WERI-Rb-1 (cell line): ENCODE measurements around the gene OSER1.

ENCODE experiments used
- DNase-seq: peaks from one replicate; pipeline ENCODE4 v3.0.0-alpha.2; 2020
- H3K27ac ChIP-seq: fragments of 250-450 bp; sonication (Bioruptor Pico); 2 replicates; pipeline ENCODE4 v1.5.1; 2020; ENCODE audit warnings: mild to moderate bottlenecking, moderate library complexity
- H3K27me3 ChIP-seq: fragments of 250-450 bp; sonication (Bioruptor Pico); 2 replicates; pipeline ENCODE4 v1.5.1; 2021; ENCODE audit warnings: mild to moderate bottlenecking, low read depth, moderate library complexity; ENCODE audit not compliant: insufficient read depth, severe bottlenecking
- H3K36me3 ChIP-seq: fragments of 250-450 bp; sonication (Bioruptor Pico); 2 replicates; pipeline ENCODE4 v1.5.1; 2020; ENCODE audit warnings: mild to moderate bottlenecking, moderate library complexity
- H3K4me3 ChIP-seq: 2 replicates; pipeline ENCODE4 v1.5.1; 2011; ENCODE audit warnings: low read depth, mild to moderate bottlenecking, control low read depth, low read length
- H3K9me3 ChIP-seq: fragments of 250-450 bp; sonication (Bioruptor Pico); 2 replicates; pipeline ENCODE4 v1.5.1; 2021; ENCODE audit warnings: mild to moderate bottlenecking, moderate library complexity; ENCODE audit not compliant: severe bottlenecking
- TF ChIP-seq, protein P1 (sequence below): IDR thresholded peaks from 2 replicates; pipeline ENCODE4 v1.5.1; 2011; ENCODE audit warnings: low read depth, mild to moderate bottlenecking, control low read depth, inconsistent platforms, low read length

The OSER1 gene

DNA sequence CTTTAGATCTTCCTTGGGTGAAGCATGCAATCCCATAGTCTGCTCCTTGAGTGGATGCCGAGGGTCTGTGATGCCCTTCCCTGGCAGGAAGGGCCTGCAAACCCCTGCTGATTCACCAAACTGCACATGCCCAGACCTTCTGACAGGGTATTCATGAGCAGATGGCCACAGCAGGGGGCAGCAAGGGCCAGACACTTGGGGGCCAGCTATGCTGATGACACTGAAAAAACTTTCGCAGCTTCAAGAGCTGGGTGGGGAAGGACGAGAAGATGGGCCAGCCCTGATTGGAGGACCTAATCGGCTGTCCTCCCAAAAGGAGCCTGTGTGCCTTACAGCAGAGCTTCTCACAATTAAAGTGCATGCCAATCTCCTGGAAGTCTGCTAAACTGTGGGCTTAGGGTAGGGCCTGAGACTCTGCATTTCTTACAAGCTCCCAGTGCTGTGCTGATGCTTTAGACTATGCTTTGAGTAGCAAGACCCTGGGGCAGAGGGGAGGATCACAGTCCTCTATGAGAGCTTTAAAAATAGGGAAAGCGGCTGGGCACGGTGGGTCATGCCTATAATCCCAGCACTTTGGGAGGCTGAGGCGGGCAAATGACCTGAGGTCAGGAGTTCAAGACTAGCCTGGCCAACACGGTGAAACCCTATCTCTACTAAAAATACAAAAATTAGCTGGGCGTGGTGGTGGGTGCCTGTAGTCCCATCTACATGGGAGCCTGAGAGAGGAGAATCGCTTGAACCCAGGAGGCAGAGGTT, 21.3 kb upstream of the OSER1 start:
- DNase-seq = peak; percentile 83
- H3K4me3 ChIP-seq = no peak overlapping the region
- H3K36me3 ChIP-seq = no peaks in the 10 kb centered on the region
- no peaks in the 10 kb centered on the region for H3K9me3 ChIP-seq
- peak overlapping the region; percentile 27 for H3K27ac ChIP-seq
- TF ChIP-seq, protein P1, sequence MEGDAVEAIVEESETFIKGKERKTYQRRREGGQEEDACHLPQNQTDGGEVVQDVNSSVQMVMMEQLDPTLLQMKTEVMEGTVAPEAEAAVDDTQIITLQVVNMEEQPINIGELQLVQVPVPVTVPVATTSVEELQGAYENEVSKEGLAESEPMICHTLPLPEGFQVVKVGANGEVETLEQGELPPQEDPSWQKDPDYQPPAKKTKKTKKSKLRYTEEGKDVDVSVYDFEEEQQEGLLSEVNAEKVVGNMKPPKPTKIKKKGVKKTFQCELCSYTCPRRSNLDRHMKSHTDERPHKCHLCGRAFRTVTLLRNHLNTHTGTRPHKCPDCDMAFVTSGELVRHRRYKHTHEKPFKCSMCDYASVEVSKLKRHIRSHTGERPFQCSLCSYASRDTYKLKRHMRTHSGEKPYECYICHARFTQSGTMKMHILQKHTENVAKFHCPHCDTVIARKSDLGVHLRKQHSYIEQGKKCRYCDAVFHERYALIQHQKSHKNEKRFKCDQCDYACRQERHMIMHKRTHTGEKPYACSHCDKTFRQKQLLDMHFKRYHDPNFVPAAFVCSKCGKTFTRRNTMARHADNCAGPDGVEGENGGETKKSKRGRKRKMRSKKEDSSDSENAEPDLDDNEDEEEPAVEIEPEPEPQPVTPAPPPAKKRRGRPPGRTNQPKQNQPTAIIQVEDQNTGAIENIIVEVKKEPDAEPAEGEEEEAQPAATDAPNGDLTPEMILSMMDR = peak; percentile 25; the same call in 1 of the 2 replicates
- H3K27me3 ChIP-seq = no peaks in the 10 kb centered on the region

DNA sequence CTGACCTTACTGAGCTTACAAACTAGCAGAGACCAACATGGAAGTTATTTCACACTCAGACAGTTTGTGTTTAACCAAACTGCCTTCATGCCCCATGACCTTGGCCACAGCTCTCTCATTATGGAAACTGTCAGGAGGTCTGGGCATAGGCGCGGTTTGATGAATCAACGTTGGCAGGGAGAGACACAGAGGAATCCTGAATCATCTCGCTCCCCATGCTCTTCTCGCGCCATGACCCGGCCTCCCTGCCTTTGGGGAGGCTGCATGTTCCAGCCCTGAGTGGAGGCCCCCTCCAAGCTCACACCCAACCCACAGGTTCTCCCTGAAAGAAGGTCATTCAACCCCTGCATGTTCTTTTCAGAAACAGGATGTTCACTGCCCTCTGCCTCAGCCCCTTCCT, 20.6 kb upstream of the OSER1 start:
- no peaks in the 10 kb centered on the region for H3K27me3 ChIP-seq
- TF ChIP-seq, protein P1 = no peak
- peak overlapping the region; percentile 27 for H3K27ac ChIP-seq
- DNase-seq = no peak
- no peak overlapping the region for H3K4me3 ChIP-seq
- H3K9me3 ChIP-seq = no peaks in the 10 kb centered on the region
- no peaks in the 10 kb centered on the region for H3K36me3 ChIP-seq

DNA sequence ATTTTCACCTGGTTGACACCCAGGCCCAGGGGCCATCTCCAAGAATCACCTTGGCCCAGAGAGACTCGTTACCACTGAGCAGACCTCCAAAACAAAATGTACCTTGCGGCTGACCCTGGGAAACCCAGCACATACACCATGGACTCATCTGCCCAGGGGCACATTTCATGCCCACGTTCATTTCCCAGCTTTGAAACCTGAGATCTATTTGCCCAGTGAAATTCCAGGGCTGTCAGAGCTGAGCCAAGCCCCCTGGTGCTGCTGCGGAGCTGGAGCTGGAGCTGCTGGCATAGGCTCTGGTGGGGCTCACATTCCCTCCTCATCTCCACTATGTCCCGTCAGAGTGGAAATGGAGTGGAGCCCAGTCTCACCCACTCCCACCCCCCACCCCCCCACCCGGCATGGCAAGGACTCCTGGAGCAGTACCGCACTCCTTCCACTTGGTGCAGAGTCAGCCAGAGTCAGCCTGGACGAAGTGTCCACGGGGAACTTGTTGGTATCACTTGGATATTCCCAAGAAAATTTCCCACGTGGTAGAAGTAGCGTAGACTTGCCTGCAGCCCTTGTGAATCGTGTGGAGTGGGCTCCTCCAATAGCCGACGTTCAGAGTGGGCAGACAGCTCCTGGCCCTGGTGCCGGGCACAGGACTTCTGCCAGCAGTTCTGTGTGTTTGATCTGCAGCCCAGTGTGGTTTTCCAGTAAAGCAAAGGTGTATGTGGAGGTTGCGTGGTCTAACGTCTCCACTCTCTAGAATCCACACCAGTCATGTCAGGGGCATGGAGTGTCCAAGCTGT, 18.1 kb upstream of the OSER1 start:
- Histone ChIP-seq H3K9me3 (no peaks in the 10 kb centered on the region), H3K4me3 (no peak overlapping the region), H3K27me3 (no peaks in the 10 kb centered on the region), H3K36me3 (no peaks in the 10 kb centered on the region), H3K27ac (no peak overlapping the region)
- DNase-seq = no peak
- TF ChIP-seq, protein P1 = no peak

DNA sequence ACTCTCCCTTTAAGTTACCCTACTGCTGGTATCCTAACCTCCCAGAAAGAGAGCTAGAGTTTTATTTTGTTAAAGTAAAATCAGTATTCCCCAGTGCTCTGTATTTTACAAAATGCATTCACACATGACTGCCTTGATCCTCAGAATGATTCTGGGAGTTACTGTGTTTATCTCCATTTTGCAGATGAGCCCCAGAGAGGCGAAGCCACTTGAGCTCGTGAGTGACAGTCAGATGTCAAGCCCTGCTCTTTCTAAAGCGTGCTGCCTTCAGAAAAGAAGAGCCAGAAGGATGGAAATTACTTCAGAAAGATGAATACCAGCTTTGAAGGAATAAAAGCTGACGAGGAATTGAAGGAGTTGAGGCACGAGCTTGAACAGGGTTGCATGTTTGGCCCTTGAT, 14.1 kb upstream of the OSER1 start:
- DNase-seq = no peak
- no peak overlapping the region for H3K27ac ChIP-seq

DNA sequence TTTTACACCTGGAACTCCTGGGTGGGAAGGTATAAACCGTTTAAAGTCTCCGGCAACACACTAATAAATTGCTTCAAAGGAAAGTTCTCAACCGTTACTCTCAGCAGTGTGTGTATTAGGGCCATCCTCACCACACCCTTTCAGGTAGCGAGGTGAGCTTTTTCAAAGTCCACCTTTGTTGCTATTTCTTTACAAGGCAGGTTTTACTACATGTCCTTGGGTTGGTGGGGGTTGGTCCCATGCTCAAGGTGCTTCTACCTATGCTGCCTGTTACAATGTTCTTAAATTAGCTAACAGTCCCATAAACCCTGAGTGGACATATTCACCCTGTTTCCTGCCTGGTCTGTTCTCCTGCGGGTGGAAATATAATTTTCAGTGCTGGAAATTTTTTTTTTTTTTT, 13.2 kb upstream of the OSER1 start:
- Histone ChIP-seq H3K27me3 (no peaks in the 10 kb centered on the region), H3K4me3 (no peak overlapping the region)

More for the DNA sequence above, 14.1 kb upstream of the OSER1 start:
- Histone ChIP-seq H3K36me3 (no peaks in the 10 kb centered on the region), H3K9me3 (no peaks in the 10 kb centered on the region), H3K4me3 (no peak overlapping the region), H3K27me3 (no peaks in the 10 kb centered on the region)
- TF ChIP-seq, protein P1 = no peak

More for the DNA sequence above, 13.2 kb upstream of the OSER1 start:
- no peaks in the 10 kb centered on the region for H3K36me3 ChIP-seq
- DNase-seq = no peak
- no peaks in the 10 kb centered on the region for H3K9me3 ChIP-seq
- no peak overlapping the region for H3K27ac ChIP-seq
- TF ChIP-seq, protein P1 = no peak
